Measurements from ENCODE around the gene AMHR2. TPM values are rescaled to one million over a fixed set of nuclear protein-coding genes. Genes with fewer than 3 reads are reported as not detected.

AMHR2 gene
- total RNA-seq, 1 donor from 2014 or later = not detected

DNA sequence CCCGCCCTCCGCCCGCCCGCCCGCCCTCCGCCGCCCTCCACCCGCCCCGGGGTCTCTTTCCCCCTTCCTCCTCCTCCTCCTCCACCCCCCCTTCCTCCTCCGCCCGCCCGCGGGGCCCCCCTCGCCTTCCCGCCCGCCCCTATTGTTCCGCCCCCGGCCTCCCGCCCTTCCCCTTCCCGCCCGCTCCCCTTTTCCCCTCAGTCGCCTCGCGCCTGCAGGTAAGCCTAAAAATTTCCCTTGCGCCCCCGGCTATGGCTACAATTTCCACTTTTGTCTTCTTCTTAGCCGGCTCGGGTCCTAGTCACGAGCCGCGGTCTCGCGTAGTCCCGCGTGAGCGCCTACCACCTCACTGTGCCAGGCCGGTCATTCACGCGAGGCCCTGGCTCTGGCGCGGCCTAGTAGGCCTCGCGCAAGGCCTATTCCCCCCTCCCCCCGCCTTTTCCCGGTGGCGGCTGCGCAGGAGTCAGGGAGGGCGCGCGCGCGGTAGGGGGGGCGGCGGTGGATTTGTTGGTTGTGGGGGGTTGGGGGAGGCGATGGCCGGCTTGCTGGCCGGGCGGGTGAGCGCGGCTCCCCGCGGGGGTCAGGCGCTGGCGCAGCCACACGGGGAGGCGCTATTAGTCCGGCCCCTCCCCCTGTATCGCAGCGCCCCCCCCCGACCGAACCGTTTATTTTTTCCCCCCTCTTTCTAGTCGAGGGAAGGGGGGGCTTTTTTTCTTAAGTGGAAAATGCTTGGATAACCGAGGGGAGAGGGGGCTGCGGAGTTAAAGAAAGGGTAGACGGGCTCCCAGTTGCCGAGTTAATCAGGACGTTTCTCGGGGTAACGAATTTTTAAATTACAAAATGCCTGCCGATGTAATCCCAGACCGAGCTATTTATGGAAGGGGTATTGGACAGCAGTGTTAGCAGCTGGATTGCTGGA lies 28.8 kb downstream of the AMHR2 start:
- DNase-seq (ENCODE audit: low read depth in 2 of 2) = peak; percentile 96

GRCh38 chr12:53453953-53454640 lies 30.4 kb downstream of the AMHR2 start:
- DNase-seq (ENCODE audit: low read depth in 2 of 2) = peak; percentile 15 to 40

GRCh38 chr12:53454707-53455106 lies 31.1 kb downstream of the AMHR2 start:
- no peak for DNase-seq (ENCODE audit: low read depth in 2 of 2)

GRCh38 chr12:53456654-53457366 lies 33.2 kb downstream of the AMHR2 start:
- no peak for DNase-seq (ENCODE audit: low read depth in 2 of 2)

DNA sequence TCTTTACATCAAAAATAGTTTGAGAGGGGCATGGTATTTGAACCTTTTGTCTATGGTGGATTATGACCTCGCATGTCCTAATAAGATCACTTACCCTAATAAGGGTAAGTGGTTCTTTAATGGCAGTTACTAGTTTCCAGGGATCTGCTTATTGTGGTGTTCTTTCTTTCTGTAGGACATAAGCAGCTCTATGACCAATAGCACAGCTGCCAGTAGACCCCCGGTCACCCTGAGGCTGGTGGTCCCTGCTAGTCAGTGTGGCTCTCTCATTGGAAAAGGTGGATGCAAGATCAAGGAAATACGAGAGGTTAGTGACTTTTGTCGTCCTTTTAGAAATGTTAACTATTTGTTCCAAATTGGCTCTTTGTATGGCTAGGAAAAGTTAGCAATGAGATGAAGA lies 35.4 kb downstream of the AMHR2 start:
- DNase-seq (ENCODE audit: low read depth in 2 of 2) = no peak

DNA sequence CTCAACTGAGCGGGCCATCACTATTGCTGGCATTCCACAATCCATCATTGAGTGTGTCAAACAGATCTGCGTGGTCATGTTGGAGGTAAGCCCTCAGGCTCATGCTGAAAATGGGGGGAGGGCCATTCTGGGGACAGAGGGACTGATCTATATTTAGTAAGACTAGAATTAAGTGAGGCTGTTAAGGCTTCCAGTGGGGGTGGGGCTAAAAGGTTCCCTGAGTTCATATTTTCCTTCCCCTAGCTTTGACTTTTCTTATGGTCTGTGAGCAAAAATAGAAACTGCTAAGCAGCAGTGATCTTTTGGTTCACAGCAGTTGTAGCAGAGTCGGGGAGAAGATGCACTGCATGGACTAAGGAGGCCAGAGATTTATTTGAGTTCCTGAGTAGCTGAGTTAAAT lies 37.4 kb downstream of the AMHR2 start:
- no peak for DNase-seq (ENCODE audit: low read depth in 2 of 2)

DNA sequence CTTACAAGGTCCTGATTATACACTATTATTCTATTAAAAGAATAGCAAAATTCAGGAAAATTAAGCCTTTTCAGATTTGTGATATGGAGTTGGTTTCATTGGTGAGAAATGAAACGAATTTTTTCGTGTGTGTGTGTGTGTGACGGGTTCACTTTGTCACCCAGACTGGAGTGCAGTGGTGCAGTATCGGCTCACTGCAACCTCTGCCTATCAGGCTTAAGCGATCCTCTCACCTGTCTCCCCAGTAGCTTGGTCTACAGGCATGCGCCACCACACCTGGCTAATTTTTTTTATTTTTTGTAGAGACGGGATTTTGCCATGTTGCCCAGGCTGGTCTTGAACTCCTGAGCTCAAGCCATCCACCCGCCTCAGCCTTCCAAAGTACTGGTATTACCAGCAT lies 37.9 kb downstream of the AMHR2 start:
- DNase-seq (ENCODE audit: low read depth in 2 of 2) = no peak

DNA sequence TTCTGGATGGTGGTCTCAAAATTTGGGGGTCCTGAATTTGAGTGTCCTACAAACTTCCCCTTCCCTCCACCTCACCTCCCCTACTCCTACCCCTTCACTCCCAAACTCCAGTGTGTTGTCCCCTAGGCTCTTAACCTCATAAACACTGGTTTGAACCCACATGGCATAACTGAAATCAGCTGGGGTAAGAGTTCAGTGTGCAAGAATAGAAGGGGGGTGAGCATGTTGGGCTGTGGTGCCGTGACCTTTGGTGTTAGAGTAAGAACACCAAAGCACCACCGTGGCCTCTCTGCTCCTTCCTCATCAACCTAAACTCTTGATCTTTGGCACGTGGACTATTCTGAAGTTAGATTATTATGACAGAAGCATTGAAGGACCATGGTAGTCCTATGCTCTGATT lies 39.3 kb downstream of the AMHR2 start:
- DNase-seq (ENCODE audit: low read depth in 2 of 2) = no peak

DNA sequence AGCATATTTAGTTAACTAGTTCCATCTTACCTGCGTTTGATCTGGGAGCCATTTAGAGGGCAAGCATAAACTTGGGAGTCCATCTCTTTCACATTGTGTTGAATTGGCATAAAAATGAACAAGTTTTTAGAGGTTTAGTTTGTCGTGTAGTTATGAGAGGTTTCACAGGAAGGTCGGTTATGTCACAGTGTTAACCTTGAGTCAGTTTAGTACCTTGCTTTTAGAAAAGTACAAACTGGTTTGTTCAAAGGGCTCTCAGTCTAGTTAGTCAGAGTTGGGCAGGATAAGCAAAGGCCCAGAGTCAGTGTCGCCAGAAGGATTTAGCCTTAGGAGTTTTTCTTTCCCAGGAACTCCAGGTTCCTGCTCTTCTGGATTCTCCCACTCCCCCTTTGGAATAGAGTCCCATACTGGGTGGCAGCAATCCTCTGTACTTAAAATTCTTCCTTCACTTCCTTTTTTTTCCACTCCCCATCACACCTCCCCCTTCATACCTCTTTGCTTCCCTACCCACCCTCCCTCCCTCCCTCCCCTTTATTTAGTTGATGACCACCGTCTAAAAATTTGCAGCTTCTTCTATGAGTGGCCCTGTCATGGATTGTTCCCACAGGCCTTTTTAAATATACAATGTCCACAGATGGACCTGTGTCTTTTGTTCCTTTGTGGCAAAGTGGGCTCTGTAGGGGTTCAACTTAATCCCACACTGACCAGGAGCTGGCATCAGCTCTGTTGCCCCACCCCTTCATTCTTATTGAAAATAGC lies 40.3 kb downstream of the AMHR2 start:
- DNase-seq (ENCODE audit: low read depth in 2 of 2) = no peak

- no peak for DNase-seq (ENCODE audit: low read depth in 2 of 2)
These were observed 41.2 kb downstream of the AMHR2 start for GRCh38 chr12:53464685-53465418.

GRCh38 chr12:53465679-53466078 lies 42.0 kb downstream of the AMHR2 start:
- no peak for DNase-seq (ENCODE audit: low read depth in 2 of 2)

- no peak for DNase-seq (ENCODE audit: low read depth in 2 of 2)
These were observed 43.0 kb downstream of the AMHR2 start for GRCh38 chr12:53466640-53467039.

- DNase-seq (ENCODE audit: low read depth in 2 of 2) = no peak
These were observed 43.4 kb downstream of the AMHR2 start for GRCh38 chr12:53467082-53467481.

DNA sequence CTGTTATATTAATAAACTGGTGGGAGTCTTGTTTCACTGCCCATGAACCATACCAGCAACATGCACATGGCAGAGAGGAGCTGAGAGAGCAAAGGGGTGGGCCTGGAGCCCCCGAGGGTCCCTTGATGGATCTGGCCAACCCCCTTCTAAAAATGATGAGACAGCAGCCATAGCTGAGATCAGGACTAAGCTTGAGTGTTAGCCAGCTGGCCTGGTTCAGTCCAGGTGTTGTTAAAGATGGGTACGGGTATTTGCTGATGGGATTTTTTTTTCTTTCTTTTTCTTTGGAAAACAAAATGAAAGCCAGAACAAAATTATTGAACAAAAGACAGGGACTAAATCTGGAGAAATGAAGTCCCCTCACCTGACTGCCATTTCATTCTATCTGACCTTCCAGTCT lies 44.2 kb downstream of the AMHR2 start:
- no peak for DNase-seq (ENCODE audit: low read depth in 2 of 2)

- no peak for DNase-seq (ENCODE audit: low read depth in 2 of 2)
These were observed 44.6 kb downstream of the AMHR2 start for GRCh38 chr12:53468282-53468681.

- DNase-seq (ENCODE audit: low read depth in 2 of 2) = no peak
These were observed 48.5 kb downstream of the AMHR2 start for GRCh38 chr12:53472056-53472582.

- no peak for DNase-seq (ENCODE audit: low read depth in 2 of 2)
These were observed 50.4 kb downstream of the AMHR2 start for GRCh38 chr12:53474077-53474476.

- DNase-seq (ENCODE audit: low read depth in 2 of 2) = no peak
These were observed 51.2 kb downstream of the AMHR2 start for GRCh38 chr12:53474819-53475218.

DNA sequence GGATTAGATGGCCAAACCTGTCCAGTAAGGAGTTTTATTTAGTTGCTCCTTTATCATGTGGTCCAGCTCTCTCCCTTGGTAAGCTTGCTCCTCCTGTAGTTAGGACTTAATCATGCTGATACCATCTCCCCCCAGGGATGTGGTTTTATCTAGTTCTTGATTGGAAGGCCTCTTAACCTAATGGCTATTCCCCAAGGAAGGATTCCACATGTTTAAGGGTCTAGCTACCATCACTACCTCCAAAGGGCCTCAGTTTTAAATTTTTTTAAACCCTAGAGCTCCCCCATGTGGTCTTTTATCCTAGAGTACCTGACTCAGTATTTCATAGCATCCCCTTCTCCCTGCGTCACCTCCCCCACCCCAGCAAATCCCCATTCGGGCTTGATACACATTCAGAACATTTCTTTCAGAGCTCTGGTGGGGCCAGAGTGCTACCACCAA lies 53.1 kb downstream of the AMHR2 start:
- DNase-seq (ENCODE audit: low read depth in 2 of 2) = peak; percentile 27 to 39

DNA sequence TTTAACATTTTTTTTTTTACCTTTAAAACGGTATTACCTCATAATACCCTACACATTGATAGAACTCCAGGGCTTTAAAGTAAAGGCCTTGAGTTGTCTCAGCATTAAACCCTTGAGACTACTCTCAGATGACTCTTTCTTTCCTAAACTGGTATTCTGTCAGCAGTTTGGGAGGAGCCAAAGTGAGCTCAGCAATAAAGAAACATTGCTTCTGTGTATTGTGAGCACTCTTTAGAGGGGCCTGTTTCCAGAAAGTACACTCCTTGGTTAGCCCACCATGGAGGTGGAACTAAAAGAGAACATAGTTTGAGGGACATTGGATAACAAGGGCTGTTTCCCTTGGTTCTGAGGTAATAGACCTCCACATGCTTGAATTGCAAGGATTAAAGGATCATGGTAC lies 55.2 kb downstream of the AMHR2 start:
- no peak for DNase-seq (ENCODE audit: low read depth in 2 of 2)

All from lung microvascular endothelial cell (primary cell).